GM13976 (cell line): ENCODE data around the gene MEIS3.

Experiments used
- DNase-seq: peaks from one replicate; pipeline ENCODE4 v3.0.0; 2012; ENCODE audit warnings: low spot score
- in situ Hi-C: fragments of 300-500 bp; cut with MboI; formaldehyde crosslinking; loops from one replicate; pipeline ENCODE4 v1.12.0; 2022; ENCODE audit warnings: low sequenced_read_pairs, mixed read lengths, inconsistent platforms; ENCODE audit not compliant: unreplicated experiment
- TF ChIP-seq, protein P1 (sequence below): IDR thresholded peaks from 2 replicates; pipeline ENCODE4 v1.5.1; 2012; ENCODE audit warnings: borderline replicate concordance, mild to moderate bottlenecking; ENCODE audit not compliant: insufficient read depth; ENCODE audit errors: extremely low read depth, missing control alignments, control extremely low read depth

The MEIS3 gene

DNA sequence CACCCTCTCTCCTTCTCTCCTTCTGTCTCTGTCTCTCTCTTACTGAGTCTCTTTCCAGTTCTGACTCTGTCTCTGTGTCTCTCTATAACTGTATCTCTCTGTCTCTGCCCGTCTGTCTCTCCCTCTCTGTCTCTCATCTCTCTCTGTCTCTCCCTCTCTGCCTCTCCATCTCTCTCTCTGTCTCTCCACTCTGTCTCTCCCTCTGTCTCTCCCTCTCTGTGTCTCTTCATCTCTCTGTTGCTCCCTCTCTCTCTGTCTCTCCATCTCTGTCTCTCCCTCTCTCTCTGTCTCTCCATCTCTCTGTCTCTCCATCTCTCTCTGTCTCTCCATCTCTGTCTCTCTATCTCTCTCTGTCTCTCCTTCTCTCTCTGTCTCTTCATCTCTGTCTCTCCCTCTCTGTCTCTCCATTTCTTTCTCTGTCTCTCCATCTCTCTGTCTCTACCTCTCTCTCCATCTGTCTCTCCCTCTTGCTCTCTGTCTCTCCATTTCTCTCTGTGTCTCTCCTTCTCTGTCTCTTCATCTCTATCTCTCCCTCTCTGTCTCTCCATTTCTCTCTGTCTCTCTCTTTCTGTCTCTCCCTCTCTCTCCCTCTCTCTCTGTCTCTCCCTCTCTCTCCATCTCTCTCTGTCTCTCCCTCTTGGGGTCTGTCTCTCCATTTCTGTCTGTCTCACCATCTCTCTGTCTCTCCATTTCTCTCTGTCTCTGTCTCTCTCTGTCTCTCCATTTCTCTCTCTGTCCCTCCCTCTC lies 3.3 kb upstream of the MEIS3 start:
- TF ChIP-seq, protein P1, sequence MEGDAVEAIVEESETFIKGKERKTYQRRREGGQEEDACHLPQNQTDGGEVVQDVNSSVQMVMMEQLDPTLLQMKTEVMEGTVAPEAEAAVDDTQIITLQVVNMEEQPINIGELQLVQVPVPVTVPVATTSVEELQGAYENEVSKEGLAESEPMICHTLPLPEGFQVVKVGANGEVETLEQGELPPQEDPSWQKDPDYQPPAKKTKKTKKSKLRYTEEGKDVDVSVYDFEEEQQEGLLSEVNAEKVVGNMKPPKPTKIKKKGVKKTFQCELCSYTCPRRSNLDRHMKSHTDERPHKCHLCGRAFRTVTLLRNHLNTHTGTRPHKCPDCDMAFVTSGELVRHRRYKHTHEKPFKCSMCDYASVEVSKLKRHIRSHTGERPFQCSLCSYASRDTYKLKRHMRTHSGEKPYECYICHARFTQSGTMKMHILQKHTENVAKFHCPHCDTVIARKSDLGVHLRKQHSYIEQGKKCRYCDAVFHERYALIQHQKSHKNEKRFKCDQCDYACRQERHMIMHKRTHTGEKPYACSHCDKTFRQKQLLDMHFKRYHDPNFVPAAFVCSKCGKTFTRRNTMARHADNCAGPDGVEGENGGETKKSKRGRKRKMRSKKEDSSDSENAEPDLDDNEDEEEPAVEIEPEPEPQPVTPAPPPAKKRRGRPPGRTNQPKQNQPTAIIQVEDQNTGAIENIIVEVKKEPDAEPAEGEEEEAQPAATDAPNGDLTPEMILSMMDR: no peak
- in situ Hi-C loops: no loop called here
- no peak for DNase-seq

DNA sequence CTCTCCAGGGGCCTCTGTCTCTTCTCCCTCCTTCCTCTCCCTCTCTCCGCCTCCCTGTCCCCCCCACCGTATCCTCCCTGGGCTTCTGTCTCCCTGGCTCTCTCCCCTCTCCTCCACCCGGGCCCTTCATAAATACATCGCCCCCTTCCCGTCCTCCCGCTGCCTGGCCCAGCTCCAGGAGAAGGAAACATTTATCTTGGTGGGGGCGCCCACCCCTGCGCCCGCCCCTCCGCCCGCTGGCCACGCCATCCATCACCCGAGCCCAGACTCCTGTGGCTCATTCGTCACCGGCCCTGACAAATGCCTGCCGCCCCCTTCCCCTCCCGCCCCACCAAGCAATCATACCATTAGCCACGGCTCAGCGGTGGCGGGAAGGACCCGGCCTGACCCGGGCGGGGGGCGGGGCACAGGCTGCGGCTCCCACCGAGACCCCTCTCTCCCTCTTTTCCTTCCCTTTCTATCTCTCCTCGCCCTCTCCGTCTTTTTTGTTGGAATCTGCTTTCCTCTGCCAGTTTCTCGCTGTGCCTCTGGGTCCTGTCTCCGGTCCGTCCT lies 2.6 kb upstream of the MEIS3 start:
- TF ChIP-seq, protein P1: no peak
- in situ Hi-C loops: no loop called here
- DNase-seq: no peak

DNA sequence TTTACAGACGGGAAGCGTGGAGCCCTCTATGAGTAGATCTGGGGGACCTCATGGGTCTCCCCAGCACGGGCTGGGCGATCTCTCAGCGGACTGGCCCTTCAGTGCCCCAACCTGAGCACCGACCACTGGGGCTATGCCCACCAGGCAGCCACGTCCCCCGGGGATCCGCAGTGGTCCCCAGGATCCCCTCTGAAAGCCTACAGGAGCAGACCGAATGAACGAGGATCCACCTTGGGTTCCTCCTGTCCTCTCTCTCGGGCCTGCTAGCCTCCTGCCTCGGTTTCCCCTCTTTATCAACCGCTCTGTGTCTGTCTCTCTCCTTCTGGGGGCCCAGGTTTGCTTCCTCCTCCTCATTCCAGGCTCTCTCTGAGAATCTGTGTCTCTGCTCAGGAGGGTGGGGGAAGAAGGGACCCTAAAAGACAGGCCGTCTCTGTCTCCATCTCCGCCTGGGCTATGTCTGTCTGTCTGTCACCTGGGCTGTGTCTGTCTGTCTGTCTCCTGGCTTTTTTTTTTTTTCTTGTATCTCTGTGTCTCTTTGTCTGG lies 2.0 kb upstream of the MEIS3 start:
- in situ Hi-C loops: no loop called here
- DNase-seq: no peak
- TF ChIP-seq, protein P1: no peak

DNA sequence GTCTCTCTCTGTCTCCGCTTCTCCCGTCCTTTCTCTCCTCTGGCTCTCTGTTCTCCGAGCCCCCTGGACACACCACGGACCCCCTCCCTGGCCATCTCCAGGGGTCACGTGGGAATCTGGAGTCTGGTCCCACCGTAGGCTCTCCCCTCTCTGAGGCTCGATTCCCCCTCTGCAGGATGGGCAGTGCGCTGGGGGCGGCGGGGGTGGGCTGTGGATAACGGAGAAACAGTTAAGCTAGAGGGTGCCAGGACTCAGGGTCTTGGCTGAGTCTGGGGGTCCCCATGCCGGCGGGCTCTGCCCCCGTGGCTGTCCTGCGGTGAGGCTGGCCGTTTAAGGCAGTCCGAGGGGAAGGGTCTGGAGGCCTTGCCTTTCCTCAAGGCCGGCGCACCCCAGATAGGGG lies 462 bp upstream of the MEIS3 start:
- in situ Hi-C loops: loop anchor here (10.0 kb wide), 1 partner anchor 125 kb away; no protein-coding TSS in a partner anchor
- TF ChIP-seq, protein P1: no peak
- no peak for DNase-seq

DNA sequence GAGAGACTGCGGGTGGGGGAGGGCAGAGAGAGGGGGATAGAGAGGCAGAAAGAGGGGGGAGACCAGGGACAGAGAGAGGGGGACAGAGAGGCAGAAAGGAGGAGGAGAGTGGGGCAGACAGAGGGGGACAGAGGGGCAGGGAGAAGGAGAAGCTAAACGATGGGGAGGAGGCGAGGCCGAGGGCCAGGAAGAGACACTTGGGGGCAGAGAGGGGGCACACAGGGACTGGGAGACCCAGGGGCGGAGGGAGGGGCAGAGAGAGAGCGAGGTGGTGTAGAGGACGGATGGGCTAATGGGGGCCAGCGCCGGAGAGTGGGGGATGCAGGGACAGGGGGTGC lies 666 bp downstream of the MEIS3 start:
- DNase-seq: no peak
- in situ Hi-C loops: loop anchor here (10.0 kb wide), 1 partner anchor 124 kb away; no protein-coding TSS in a partner anchor
- TF ChIP-seq, protein P1: no peak

DNA sequence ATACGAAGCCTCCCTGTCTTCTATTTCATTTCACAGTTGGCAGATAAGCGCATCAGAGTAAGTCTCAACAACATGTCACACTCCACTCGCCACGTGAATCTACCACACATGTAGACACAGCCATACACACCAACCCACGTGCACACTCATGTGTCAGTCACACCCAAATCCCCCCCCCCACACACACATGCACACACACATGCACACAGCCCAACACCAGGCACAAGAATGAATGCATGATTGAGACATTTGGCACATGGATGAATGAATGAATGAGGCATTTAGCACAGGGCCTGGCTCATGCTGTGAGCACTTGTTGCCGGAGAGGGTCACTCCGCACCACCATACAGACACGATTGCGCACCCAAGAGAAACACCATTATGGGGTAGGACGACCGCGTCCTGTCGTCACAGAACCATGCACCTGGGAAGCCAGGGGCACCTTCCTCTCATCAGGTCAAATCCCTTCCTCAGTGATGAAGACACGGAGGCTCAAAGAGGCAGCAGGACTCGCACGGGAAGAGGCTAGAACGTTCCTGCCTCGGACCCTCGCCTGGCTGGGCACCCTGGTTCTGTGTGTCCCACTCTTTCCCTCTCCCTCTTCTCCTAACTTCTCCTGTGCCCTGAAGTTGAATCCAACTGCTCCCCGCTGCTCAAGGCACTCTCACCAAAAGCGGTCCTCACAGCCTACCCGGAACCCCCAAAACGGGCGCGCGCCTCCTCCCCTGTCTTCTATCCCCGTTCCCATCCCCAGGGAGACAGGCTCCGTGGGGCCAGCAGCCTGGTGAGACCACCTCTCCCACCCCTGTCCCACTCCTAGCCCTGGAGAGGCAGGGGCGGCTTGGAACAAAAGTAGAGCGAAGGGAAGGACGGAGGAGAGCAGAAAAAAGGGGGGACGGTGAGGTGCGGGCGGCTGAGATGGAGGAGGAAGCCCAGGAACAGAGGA lies 1.3 kb downstream of the MEIS3 start:
- in situ Hi-C loops: loop anchor here (10.0 kb wide), 1 partner anchor 123 kb away; no protein-coding TSS in a partner anchor
- no peak for DNase-seq
- TF ChIP-seq, protein P1: no peak
